Erythroblast (primary cell): ENCODE measurements around the gene SMC5.

Experiments used
- GATA1 ChIP-seq: IDR thresholded peaks from 2 replicates; pipeline ENCODE4 v1.6.1; 2011; ENCODE audit warnings: low read depth, mild to moderate bottlenecking, control low read depth, low read length, moderate library complexity
- POLR2A ChIP-seq: IDR thresholded peaks from 2 replicates; pipeline ENCODE4 v1.6.1; 2011; ENCODE audit warnings: mild to moderate bottlenecking, low read length

GRCh38 chr9:70255486-70255885, 3.3 kb upstream of the SMC5 start:
- TF ChIP-seq POLR2A = no peak
- TF ChIP-seq GATA1 = no peak
